ENCODE measurements around the gene DLAT. TPM values are rescaled to one million over a fixed set of nuclear protein-coding genes. Genes with fewer than 3 reads are reported as not detected.
A peak's percentile ranks its signal among the peaks of the same experiment; 100 is the strongest.

DLAT gene
- total RNA-seq, 1 donor from 2014 or later, result 36.7 TPM

- TF ChIP-seq, protein P1, sequence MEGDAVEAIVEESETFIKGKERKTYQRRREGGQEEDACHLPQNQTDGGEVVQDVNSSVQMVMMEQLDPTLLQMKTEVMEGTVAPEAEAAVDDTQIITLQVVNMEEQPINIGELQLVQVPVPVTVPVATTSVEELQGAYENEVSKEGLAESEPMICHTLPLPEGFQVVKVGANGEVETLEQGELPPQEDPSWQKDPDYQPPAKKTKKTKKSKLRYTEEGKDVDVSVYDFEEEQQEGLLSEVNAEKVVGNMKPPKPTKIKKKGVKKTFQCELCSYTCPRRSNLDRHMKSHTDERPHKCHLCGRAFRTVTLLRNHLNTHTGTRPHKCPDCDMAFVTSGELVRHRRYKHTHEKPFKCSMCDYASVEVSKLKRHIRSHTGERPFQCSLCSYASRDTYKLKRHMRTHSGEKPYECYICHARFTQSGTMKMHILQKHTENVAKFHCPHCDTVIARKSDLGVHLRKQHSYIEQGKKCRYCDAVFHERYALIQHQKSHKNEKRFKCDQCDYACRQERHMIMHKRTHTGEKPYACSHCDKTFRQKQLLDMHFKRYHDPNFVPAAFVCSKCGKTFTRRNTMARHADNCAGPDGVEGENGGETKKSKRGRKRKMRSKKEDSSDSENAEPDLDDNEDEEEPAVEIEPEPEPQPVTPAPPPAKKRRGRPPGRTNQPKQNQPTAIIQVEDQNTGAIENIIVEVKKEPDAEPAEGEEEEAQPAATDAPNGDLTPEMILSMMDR (IDR thresholded peaks at IDR 0.05; ENCODE audit: unreplicated experiment), result no peak
- no peaks in the 10 kb centered on the region for H3K27me3 Mint-ChIP-seq
- H3K36me3 Mint-ChIP-seq (ENCODE audit: insufficient read depth), result peaks cover 54% of the 10 kb centered on the region
Observed at GRCh38 chr11:112050721-112051120, 25.5 kb downstream of the DLAT start.

GRCh38 chr11:112051768-112052167, 26.6 kb downstream of the DLAT start:
- Mint-ChIP-seq H3K27ac (peak overlapping the region; percentile 52), H3K9me3 (ENCODE audit: low read depth) (peaks cover 6% of the 10 kb centered on the region), H3K36me3 (ENCODE audit: insufficient read depth) (peaks cover 50% of the 10 kb centered on the region), H3K27me3 (no peaks in the 10 kb centered on the region), H3K4me3 (ENCODE audit: low read depth) (no peak overlapping the region), H3K4me1 (ENCODE audit: low read depth) (no peaks in the 10 kb centered on the region)
- TF ChIP-seq, protein P1 (IDR thresholded peaks at IDR 0.05; ENCODE audit: unreplicated experiment), result no peak
- DNase-seq (ENCODE audit: low spot score, unreplicated experiment), result no peak

More at GRCh38 chr11:112050721-112051120, 25.5 kb downstream of the DLAT start:
- no peak overlapping the region for H3K4me3 Mint-ChIP-seq (ENCODE audit: low read depth)
- no peak for DNase-seq (ENCODE audit: low spot score, unreplicated experiment)
- H3K9me3 Mint-ChIP-seq (ENCODE audit: low read depth), result peaks cover 6% of the 10 kb centered on the region
- H3K27ac Mint-ChIP-seq, result no peak overlapping the region
- no peaks in the 10 kb centered on the region for H3K4me1 Mint-ChIP-seq (ENCODE audit: low read depth)

DNA sequence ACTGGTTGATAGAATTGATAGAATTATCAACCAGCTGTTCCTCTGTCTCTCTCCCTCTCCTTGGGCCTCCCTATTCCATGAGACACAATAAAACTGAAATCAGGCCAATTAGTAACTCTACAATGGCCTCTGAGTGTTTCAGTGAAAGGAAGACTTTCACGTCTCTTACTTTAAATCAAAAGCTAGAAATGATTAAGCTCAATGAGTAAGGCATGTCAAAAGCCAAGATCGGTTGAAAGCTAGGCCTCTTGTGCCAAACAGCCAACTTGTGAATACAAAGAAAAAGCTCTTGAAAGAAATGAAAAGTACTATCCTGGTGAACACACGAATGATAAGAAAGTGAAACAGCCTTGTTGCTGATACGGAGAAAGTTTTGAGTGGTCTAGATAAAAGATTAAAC, 32.0 kb downstream of the DLAT start:
- H3K36me3 Mint-ChIP-seq (ENCODE audit: insufficient read depth), result peaks cover 15% of the 10 kb centered on the region
- DNase-seq (ENCODE audit: low spot score, unreplicated experiment), result no peak
- H3K9me3 Mint-ChIP-seq (ENCODE audit: low read depth), result no peaks in the 10 kb centered on the region
- H3K27ac Mint-ChIP-seq, result no peak overlapping the region
- no peak overlapping the region for H3K4me3 Mint-ChIP-seq (ENCODE audit: low read depth)
- H3K4me1 Mint-ChIP-seq (ENCODE audit: low read depth), result no peaks in the 10 kb centered on the region
- no peaks in the 10 kb centered on the region for H3K27me3 Mint-ChIP-seq
- TF ChIP-seq, protein P1 (IDR thresholded peaks at IDR 0.05; ENCODE audit: unreplicated experiment), result no peak

- H3K27me3 Mint-ChIP-seq, result no peaks in the 10 kb centered on the region
- H3K4me3 Mint-ChIP-seq (ENCODE audit: low read depth), result no peak overlapping the region
- TF ChIP-seq, protein P1 (IDR thresholded peaks at IDR 0.05; ENCODE audit: unreplicated experiment), result no peak
- no peaks in the 10 kb centered on the region for H3K4me1 Mint-ChIP-seq (ENCODE audit: low read depth)
- no peaks in the 10 kb centered on the region for H3K9me3 Mint-ChIP-seq (ENCODE audit: low read depth)
- DNase-seq (ENCODE audit: low spot score, unreplicated experiment), result no peak
- peaks cover 20% of the 10 kb centered on the region for H3K36me3 Mint-ChIP-seq (ENCODE audit: insufficient read depth)
- H3K27ac Mint-ChIP-seq, result no peak overlapping the region
Observed at GRCh38 chr11:112058103-112058502, 32.9 kb downstream of the DLAT start.

DNA sequence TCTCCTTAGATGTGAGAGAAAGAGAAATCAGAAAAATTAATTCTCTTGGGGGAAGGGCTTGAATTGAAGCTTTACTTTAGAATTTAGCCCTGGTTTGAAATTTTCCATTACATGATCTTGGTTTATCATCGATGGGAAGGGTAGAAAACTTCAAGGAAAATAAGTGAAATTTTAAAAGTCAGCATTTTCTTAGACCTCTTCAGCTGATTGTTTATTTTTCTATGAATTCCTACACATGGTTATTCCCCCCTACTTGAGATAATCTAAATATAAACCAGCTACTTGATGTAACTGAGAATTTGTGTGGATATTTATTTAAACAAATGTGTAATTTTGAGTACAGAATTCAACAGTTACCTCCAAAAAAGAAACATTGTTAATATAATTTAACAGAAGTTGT, 37.7 kb downstream of the DLAT start:
- H3K9me3 Mint-ChIP-seq (ENCODE audit: low read depth), result no peaks in the 10 kb centered on the region
- H3K36me3 Mint-ChIP-seq (ENCODE audit: insufficient read depth), result peaks cover 9% of the 10 kb centered on the region
- H3K4me1 Mint-ChIP-seq (ENCODE audit: low read depth), result no peaks in the 10 kb centered on the region
- no peak for DNase-seq (ENCODE audit: low spot score, unreplicated experiment)
- H3K4me3 Mint-ChIP-seq (ENCODE audit: low read depth), result no peak overlapping the region
- H3K27ac Mint-ChIP-seq, result no peak overlapping the region
- TF ChIP-seq, protein P1 (IDR thresholded peaks at IDR 0.05; ENCODE audit: unreplicated experiment), result no peak
- no peaks in the 10 kb centered on the region for H3K27me3 Mint-ChIP-seq
